Omental fat pad (tissue), 4 donors: Measurements from ENCODE around the gene BANP. TPM values are rescaled to one million over a fixed set of nuclear protein-coding genes. Genes with fewer than 3 reads are reported as not detected.

Source experiments
- ATAC-seq: fragments of 150-250 bp; one replicate; pipeline ENCODE4 v1.9.1; 2016; ENCODE audit warnings: mild to moderate bottlenecking, moderate library complexity; ENCODE audit not compliant: low FRiP score
- DNase-seq: peaks from one replicate; pipeline ENCODE4 v3.0.0-alpha.2; 2019; ENCODE audit warnings: low spot score
- total RNA-seq, 4 donors: library from RNA; depleted of rRNA; stranded (reverse); fragments of >200 nt; gene quantifications; one replicate each; pipeline ENCODE4 v1.1.0, GENCODE V29; 2016
- TF ChIP-seq, protein P1 (sequence below), 3 donors: fragments of 450-650 bp; IDR thresholded peaks; one replicate each; pipeline ENCODE4 v1.5.1; 2016 to 2017; ENCODE audit warnings: antibody characterized with exemption in 3 of 3, mild to moderate bottlenecking in 3 of 3, moderate library complexity in 2 of 3

Gene BANP
- total RNA-seq, 4 donors from 2014 or later, result 20.5 to 35.8 (median 24.6) TPM

DNA sequence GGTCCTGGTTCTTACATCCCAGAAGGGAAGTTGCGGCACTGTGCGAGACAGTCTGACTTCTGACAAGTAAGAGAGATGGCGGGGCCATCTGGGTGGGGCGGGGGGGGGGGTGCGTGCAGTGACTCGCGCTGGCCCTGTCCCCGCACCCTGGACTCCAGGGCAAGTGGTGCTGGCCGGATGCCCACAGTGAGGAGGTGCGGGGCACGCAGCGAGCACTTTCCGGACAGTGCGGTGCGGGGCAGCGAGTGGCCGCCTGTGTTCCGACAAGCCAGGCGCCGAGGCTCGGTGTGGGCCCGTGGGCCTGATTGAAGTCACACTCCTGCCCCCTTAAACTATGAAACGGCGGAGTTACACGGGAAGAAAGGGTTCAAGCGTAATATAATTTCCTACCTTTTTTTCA lies 106.4 kb downstream of the BANP start:
- no peak for ATAC-seq
- TF ChIP-seq, protein P1, sequence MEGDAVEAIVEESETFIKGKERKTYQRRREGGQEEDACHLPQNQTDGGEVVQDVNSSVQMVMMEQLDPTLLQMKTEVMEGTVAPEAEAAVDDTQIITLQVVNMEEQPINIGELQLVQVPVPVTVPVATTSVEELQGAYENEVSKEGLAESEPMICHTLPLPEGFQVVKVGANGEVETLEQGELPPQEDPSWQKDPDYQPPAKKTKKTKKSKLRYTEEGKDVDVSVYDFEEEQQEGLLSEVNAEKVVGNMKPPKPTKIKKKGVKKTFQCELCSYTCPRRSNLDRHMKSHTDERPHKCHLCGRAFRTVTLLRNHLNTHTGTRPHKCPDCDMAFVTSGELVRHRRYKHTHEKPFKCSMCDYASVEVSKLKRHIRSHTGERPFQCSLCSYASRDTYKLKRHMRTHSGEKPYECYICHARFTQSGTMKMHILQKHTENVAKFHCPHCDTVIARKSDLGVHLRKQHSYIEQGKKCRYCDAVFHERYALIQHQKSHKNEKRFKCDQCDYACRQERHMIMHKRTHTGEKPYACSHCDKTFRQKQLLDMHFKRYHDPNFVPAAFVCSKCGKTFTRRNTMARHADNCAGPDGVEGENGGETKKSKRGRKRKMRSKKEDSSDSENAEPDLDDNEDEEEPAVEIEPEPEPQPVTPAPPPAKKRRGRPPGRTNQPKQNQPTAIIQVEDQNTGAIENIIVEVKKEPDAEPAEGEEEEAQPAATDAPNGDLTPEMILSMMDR (IDR thresholded peaks at IDR 0.05), result no peak
- no peak for DNase-seq

DNA sequence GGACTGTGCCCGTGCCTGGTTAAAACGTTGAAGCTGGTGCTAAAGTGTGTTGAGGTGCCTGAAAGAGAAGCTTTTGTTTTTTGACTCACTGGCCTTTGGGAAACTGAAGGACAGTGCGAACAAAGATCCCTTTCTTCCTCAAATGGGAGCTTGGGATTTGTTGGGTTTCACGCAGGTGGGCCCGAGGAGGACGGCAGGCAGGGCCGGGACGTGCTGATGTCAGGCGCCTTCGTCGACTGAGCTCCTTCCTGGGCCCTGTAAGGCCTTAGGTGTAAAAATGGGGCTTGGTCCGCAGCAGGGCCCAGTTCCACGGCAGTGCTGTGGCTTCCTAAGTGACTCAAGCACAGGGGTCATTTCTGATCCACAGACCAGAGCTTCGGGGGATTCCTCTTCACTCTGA lies 106.9 kb downstream of the BANP start:
- DNase-seq (no peak), ATAC-seq (no peak)
- TF ChIP-seq, protein P1 (IDR thresholded peaks at IDR 0.05), result no peak

DNA sequence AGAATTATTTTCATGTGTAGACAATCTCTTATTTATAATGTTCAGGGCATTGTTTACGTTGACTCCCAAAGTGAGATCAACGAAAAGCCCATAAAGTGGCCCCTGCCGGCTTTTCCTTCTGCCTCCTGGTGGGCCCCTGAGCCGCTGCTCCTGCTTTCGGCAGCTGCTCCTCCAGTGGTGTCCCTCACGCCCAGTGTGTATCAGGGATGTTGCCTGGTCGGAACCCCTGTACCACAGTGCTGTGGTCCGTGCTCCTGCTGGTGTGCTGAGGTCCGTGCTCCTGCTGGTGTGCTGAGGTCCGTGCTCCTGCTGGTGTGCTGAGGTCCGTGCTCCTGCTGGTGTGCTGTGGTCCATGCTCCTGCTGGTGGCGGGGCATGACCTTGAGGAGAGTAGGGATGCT lies 107.6 kb downstream of the BANP start:
- DNase-seq, result no peak
- ATAC-seq, result no peak
- TF ChIP-seq, protein P1 (IDR thresholded peaks at IDR 0.05), result no peak

DNA sequence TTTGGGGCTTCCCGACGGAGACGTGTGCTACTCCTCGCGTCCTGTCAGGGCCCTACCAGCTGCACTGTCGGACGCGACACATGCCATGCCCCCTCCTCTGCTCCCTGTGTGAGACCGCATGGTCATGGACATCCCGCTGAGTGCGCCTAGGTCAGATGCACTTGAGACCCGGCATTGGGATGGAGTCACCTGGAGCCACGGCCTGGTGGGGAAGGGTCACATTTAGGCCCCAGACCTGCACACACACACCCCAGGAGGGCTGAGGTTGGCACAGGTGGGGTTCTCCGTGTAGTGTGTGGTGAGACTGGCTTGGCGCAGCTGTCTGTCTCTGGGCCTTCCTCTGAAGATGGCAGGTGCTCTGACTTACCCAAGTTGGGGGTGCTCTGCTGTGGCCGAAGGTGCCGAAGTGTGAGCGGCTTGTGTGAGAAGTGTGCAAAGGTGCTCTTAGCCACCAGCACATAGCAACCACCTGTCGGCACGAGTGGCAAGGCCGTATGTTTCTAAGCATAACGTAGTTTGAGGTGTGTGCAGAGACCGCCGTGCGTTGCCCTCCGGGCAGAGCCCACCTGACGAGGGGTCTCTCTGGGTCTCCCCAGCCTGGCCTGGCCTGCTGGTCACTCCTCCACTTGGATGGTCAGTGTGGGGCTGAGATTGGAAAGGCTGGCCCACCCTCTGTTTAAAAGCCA lies 108.6 kb downstream of the BANP start:
- TF ChIP-seq, protein P1 (IDR thresholded peaks at IDR 0.05), result no peak
- no peak for DNase-seq
- no peak for ATAC-seq

DNA sequence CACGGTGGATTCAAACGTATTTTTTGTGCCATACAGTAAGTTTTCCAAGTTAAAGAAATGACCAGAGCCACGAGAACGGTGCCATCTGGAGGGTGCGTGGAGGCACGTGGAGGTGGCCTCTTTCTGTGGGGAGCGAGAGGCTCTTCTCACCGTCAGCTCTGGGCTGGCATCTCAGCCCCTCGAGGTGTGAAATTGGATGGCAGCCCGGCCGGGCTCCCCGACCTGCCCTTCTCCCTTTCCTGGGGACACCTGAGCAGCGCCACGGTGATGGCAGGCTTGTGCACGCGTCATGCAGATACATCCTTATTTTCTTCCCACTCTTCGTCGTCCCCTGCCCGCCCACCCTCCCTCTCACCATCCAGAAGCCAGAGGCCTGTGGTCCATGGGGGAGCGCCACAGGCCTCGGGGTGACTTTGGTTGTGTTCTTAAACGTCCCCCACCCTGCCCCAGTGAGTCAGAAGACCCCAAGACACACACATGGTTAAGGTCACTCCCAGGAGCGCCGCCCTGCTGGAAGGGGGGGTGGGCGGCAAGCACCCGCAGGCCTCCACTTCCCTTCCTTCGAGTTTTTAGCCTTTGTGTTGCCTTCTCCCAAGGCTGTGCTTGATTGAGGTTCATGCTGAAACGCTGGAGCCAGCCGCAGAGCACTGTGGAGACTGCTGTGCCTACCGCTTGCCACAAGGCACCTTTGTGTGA lies 109.4 kb downstream of the BANP start:
- DNase-seq, result no peak
- TF ChIP-seq, protein P1 (IDR thresholded peaks at IDR 0.05), result no peak
- no peak for ATAC-seq

DNA sequence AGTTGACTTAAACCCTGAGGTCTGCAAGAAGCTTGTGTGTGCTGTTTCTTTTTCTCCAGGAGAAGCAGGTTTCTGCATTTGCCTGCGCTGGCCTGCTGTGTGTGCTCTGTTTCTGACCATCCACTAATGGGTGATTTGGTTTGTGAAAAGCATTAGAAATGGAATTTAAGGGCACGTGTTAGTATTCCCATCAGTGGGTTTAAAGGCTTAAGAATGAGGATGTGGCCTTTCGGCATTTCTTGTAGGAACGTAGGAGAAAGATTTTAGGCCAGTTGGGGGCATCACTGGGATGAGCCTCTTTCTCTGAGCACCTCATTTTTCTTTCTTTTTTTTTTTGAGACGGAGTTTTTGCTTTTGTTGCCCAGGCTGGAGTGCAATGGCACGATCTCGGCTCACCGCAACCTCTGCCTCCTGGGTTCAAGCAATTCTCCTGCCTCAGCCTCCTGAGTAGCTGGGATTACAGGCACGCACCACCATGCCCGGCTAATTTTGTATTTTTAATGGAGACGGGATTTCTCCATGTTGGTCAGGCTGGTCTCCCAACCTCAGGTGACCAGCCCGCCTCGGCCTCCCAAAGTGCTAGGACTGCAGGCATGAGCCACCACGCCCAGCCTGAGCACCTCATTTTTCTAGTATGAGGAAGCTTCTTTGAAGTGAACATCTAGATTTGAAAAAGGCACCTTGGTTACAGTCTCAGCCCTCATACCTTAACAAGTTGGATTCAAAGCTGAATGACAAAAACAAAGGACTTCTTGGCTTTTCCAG lies 110.3 kb downstream of the BANP start:
- TF ChIP-seq, protein P1 (IDR thresholded peaks at IDR 0.05), result no peak
- DNase-seq, result no peak
- no peak for ATAC-seq
